ENCODE data around the gene CEP290.

CEP290 gene

GRCh38 chr12:88062474-88062873 is 79.4 kb downstream of the CEP290 start:
- H3K4me3 ChIP-seq (ENCODE audit: low read depth, low read length) = no peak overlapping the region
- no peak for TF ChIP-seq CTCF (IDR thresholded peaks at IDR 0.05; ENCODE audit: low read depth, low read length)
- in situ Hi-C loops (cut with HindIII; ENCODE audit: low sequenced_read_pairs) = no loop called here
- DNase-seq (ENCODE audit: low read depth, low spot score) = no peak

- H3K4me3 ChIP-seq (ENCODE audit: low read depth, low read length) = no peak overlapping the region
- DNase-seq (ENCODE audit: low read depth, low spot score) = no peak
- TF ChIP-seq CTCF (IDR thresholded peaks at IDR 0.05; ENCODE audit: low read depth, low read length) = no peak
- in situ Hi-C loops (cut with HindIII; ENCODE audit: low sequenced_read_pairs) = no loop called here
Observed at GRCh38 chr12:88058719-88059077, 83.2 kb downstream of the CEP290 start.

- no peak for DNase-seq (ENCODE audit: low read depth, low spot score)
- TF ChIP-seq CTCF (IDR thresholded peaks at IDR 0.05; ENCODE audit: low read depth, low read length) = no peak
- in situ Hi-C loops (cut with HindIII; ENCODE audit: low sequenced_read_pairs) = no loop called here
- no peak overlapping the region for H3K4me3 ChIP-seq (ENCODE audit: low read depth, low read length)
Observed at GRCh38 chr12:88057994-88058718, 83.7 kb downstream of the CEP290 start.

GRCh38 chr12:88056571-88056970 is 85.3 kb downstream of the CEP290 start:
- no peak for DNase-seq (ENCODE audit: low read depth, low spot score)
- in situ Hi-C loops (cut with HindIII; ENCODE audit: low sequenced_read_pairs) = no loop called here
- TF ChIP-seq CTCF (IDR thresholded peaks at IDR 0.05; ENCODE audit: low read depth, low read length) = no peak
- H3K4me3 ChIP-seq (ENCODE audit: low read depth, low read length) = no peak overlapping the region

- in situ Hi-C loops (cut with HindIII; ENCODE audit: low sequenced_read_pairs) = no loop called here
- no peak overlapping the region for H3K4me3 ChIP-seq (ENCODE audit: low read depth, low read length)
- TF ChIP-seq CTCF (IDR thresholded peaks at IDR 0.05; ENCODE audit: low read depth, low read length) = peak; percentile 67
- peak; percentile 46 for DNase-seq (ENCODE audit: low read depth, low spot score)
Observed at GRCh38 chr12:88052686-88053085, 89.2 kb downstream of the CEP290 start.

GRCh38 chr12:88044035-88044434 is 97.9 kb downstream of the CEP290 start:
- DNase-seq (ENCODE audit: low read depth, low spot score) = no peak
- in situ Hi-C loops (cut with HindIII; ENCODE audit: low sequenced_read_pairs) = no loop called here
- TF ChIP-seq CTCF (IDR thresholded peaks at IDR 0.05; ENCODE audit: low read depth, low read length) = no peak
- no peak overlapping the region for H3K4me3 ChIP-seq (ENCODE audit: low read depth, low read length)
